Raji (cell line): ENCODE data around the gene CTDSP1.

Experiments
- POLR2A ChIP-seq: IDR thresholded peaks from 2 replicates; pipeline ENCODE4 v1.6.1; 2011; ENCODE audit warnings: low read depth, low read length, control low read depth; ENCODE audit not compliant: insufficient read depth

CTDSP1 gene

GRCh38 chr2:218399391-218400166 lies at the start of gene CTDSP1:
Gene CTDSP1 (plus strand): TSS chr2:218399868. CDS start chr2:218400091, 223 bp downstream.
- TF ChIP-seq POLR2A, result peak; percentile 73

GRCh38 chr2:218354045-218354444 lies 45.6 kb upstream of the CTDSP1 start:
- TF ChIP-seq POLR2A, result no peak

GRCh38 chr2:218354850-218355443 lies 44.7 kb upstream of the CTDSP1 start:
- no peak for TF ChIP-seq POLR2A

GRCh38 chr2:218357236-218358177 lies 42.2 kb upstream of the CTDSP1 start:
- TF ChIP-seq POLR2A, result no peak

GRCh38 chr2:218360453-218360852 lies 39.2 kb upstream of the CTDSP1 start:
- TF ChIP-seq POLR2A, result no peak

GRCh38 chr2:218362606-218363005 lies 37.1 kb upstream of the CTDSP1 start:
- TF ChIP-seq POLR2A, result no peak

- TF ChIP-seq POLR2A, result no peak
Observed at GRCh38 chr2:218363736-218364135, 35.9 kb upstream of the CTDSP1 start.

- TF ChIP-seq POLR2A, result no peak
Observed at GRCh38 chr2:218364196-218364595, 35.5 kb upstream of the CTDSP1 start.

GRCh38 chr2:218366621-218367414 lies 32.9 kb upstream of the CTDSP1 start:
- no peak for TF ChIP-seq POLR2A

GRCh38 chr2:218367415-218368149 lies 32.1 kb upstream of the CTDSP1 start:
- 0 out of 2 replicates have a peak, but pooled peaks have one; percentile 38 for TF ChIP-seq POLR2A

GRCh38 chr2:218368150-218368528 lies 31.5 kb upstream of the CTDSP1 start:
- TF ChIP-seq POLR2A, result no peak

- TF ChIP-seq POLR2A, result no peak
Observed at GRCh38 chr2:218368621-218369153, 31.0 kb upstream of the CTDSP1 start.

GRCh38 chr2:218369330-218369729 lies 30.3 kb upstream of the CTDSP1 start:
- TF ChIP-seq POLR2A, result no peak
